K562 (cell line): ENCODE measurements around the gene GSTM5.
"Not testable (repeated sequence)": the region's sequence is repeated elsewhere in the genome, so short reads cannot be mapped to it uniquely, and the experiment has no call there.

ENCODE experiments used
- KLF16 ChIP-seq: IDR thresholded peaks from 2 replicates; pipeline ENCODE4 v1.6.1; 2016; ENCODE audit warnings: antibody characterized with exemption
- POLR2A ChIP-seq: fragments of 450-650 bp; conservative IDR thresholded peaks from 2 replicates; pipeline ENCODE4 v1.6.1; 2016
- POLR2AphosphoS5 ChIP-seq: IDR thresholded peaks from 2 replicates; pipeline ENCODE4 v1.6.1; 2011; ENCODE audit warnings: mild to moderate bottlenecking, low read depth, low read length, moderate library complexity; ENCODE audit not compliant: control insufficient read depth, insufficient read depth
- TAF1 ChIP-seq: IDR thresholded peaks from 2 replicates; pipeline ENCODE4 v1.6.1; 2011; ENCODE audit warnings: mild to moderate bottlenecking, low read length, moderate library complexity; ENCODE audit not compliant: insufficient read depth, control insufficient read depth, severe bottlenecking; ENCODE audit errors: extremely low read depth
- TCFL5 ChIP-seq: fragments of 250-450 bp; sonication (Bioruptor Pico); conservative IDR thresholded peaks from 2 replicates; pipeline ENCODE4 v1.6.1; 2021; ENCODE audit warnings: mild to moderate bottlenecking, moderate library complexity, matching md5 sums
- ZNF133 ChIP-seq: fragments of 250-450 bp; sonication (Bioruptor Pico); IDR thresholded peaks from 2 replicates; pipeline ENCODE4 v1.4.0; 2020; ENCODE audit warnings: mild to moderate bottlenecking
- TF ChIP-seq, protein P1 (sequence below): sonication (generic); formaldehyde crosslinking; IDR thresholded peaks from 2 replicates; pipeline ENCODE4 v1.5.0; 2020; ENCODE audit warnings: missing genetic modification reagents
- TF ChIP-seq, protein P2 (sequence below), 3 experiments: IDR thresholded peaks in 2 of 3; conservative IDR thresholded peaks in 1 of 3; 2 replicates each; pipeline ENCODE4 v1.5.1; 2011 to 2012; ENCODE audit warnings: low read length in 3 of 3, mild to moderate bottlenecking in 3 of 3, control low read depth in 2 of 3, improper control_type of control experiment in 1 of 3, inconsistent platforms in 1 of 3, low read depth in 1 of 3, mixed read lengths in 1 of 3, moderate library complexity in 1 of 3; ENCODE audit not compliant: insufficient read depth in 2 of 3
- TF ChIP-seq, protein P3 (sequence below): fragments of 250-450 bp; sonication (Bioruptor Pico); IDR thresholded peaks from 2 replicates; pipeline ENCODE4 v1.5.0; 2021

DNA sequence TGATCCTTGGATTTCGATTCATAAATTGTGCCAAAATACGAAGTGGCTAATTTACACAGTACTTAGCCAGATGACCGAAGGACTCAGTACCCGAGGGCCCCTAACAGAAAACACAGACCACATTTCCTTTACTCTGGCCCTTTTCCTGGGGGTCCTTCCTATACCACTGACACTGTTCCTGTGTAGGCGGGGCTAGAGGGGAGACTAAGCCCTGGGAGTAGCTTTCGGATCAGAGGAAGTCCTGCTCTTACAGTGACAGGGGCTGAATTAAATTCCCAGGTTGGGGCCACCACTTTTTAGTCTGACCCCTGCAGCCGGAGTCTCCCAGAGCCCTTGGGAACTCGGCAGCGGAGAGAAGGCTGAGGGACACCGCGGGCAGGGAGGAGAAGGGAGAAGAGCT, 24.9 kb upstream of the GSTM5 start:
- TF ChIP-seq, protein P1, sequence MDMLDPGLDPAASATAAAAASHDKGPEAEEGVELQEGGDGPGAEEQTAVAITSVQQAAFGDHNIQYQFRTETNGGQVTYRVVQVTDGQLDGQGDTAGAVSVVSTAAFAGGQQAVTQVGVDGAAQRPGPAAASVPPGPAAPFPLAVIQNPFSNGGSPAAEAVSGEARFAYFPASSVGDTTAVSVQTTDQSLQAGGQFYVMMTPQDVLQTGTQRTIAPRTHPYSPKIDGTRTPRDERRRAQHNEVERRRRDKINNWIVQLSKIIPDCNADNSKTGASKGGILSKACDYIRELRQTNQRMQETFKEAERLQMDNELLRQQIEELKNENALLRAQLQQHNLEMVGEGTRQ, result not testable (repeated sequence)
- TF ChIP-seq, protein P2, sequence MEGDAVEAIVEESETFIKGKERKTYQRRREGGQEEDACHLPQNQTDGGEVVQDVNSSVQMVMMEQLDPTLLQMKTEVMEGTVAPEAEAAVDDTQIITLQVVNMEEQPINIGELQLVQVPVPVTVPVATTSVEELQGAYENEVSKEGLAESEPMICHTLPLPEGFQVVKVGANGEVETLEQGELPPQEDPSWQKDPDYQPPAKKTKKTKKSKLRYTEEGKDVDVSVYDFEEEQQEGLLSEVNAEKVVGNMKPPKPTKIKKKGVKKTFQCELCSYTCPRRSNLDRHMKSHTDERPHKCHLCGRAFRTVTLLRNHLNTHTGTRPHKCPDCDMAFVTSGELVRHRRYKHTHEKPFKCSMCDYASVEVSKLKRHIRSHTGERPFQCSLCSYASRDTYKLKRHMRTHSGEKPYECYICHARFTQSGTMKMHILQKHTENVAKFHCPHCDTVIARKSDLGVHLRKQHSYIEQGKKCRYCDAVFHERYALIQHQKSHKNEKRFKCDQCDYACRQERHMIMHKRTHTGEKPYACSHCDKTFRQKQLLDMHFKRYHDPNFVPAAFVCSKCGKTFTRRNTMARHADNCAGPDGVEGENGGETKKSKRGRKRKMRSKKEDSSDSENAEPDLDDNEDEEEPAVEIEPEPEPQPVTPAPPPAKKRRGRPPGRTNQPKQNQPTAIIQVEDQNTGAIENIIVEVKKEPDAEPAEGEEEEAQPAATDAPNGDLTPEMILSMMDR (IDR thresholded peaks at IDR 0.05 in 2 of 3, conservative IDR thresholded peaks at IDR 0.05 in 1 of 3; ENCODE audit: insufficient read depth in 2 of 3, low read depth in 1 of 3, low read length in 3 of 3), result not testable (repeated sequence)
- TF ChIP-seq POLR2A; TAF1; TCFL5; ZNF133 (CRISPR knock-in tag); KLF16; POLR2AphosphoS5: not testable (repeated sequence)
- TF ChIP-seq, protein P3, sequence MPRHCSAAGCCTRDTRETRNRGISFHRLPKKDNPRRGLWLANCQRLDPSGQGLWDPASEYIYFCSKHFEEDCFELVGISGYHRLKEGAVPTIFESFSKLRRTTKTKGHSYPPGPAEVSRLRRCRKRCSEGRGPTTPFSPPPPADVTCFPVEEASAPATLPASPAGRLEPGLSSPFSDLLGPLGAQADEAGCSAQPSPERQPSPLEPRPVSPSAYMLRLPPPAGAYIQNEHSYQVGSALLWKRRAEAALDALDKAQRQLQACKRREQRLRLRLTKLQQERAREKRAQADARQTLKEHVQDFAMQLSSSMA, result not testable (repeated sequence)
